ENCODE results near the gene ZNF397.

The ZNF397 gene

DNA sequence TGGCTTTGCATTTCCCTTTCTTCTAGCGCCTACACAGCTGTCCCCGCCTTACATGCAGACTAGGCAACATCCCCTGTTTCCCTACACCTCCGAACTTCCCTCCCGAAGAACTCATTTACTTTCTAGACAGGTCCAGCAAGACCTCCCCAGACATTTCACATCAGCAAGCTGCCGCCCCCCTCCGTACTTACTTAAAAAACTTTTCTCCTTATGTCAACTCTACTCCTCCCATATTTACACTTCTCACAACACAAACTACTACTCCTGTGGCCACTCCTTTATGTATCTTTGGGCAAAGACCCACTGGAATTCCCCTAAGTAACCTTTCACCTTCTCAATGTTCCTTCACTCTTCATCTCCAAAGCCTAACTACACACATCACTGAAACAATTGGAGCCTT, 20.4 kb upstream of the ZNF397 start:
- H3K4me1 ChIP-seq (ENCODE audit: control insufficient read depth, low read length) = no peaks in the 10 kb centered on the region
- H4K20me1 ChIP-seq (ENCODE audit: control insufficient read depth, insufficient read depth, low read depth, low read length) = no peaks in the 10 kb centered on the region
- no peaks in the 10 kb centered on the region for H3F3A ChIP-seq (ENCODE audit: control insufficient read depth, insufficient read depth)
- H3K27me3 ChIP-seq (ENCODE audit: control insufficient read depth, low read length) = no peaks in the 10 kb centered on the region
- TF ChIP-seq EZH2phosphoT487 (IDR thresholded peaks at IDR 0.05; ENCODE audit: borderline replicate concordance, low read length) = no peak
- TF ChIP-seq, protein P1, sequence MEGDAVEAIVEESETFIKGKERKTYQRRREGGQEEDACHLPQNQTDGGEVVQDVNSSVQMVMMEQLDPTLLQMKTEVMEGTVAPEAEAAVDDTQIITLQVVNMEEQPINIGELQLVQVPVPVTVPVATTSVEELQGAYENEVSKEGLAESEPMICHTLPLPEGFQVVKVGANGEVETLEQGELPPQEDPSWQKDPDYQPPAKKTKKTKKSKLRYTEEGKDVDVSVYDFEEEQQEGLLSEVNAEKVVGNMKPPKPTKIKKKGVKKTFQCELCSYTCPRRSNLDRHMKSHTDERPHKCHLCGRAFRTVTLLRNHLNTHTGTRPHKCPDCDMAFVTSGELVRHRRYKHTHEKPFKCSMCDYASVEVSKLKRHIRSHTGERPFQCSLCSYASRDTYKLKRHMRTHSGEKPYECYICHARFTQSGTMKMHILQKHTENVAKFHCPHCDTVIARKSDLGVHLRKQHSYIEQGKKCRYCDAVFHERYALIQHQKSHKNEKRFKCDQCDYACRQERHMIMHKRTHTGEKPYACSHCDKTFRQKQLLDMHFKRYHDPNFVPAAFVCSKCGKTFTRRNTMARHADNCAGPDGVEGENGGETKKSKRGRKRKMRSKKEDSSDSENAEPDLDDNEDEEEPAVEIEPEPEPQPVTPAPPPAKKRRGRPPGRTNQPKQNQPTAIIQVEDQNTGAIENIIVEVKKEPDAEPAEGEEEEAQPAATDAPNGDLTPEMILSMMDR (IDR thresholded peaks at IDR 0.05; ENCODE audit: low read depth, low read length, poor library complexity, severe bottlenecking) = no peak
- H3K27ac ChIP-seq (ENCODE audit: low read depth, low read length) = no peak overlapping the region
- no peaks in the 10 kb centered on the region for H3K79me2 ChIP-seq (ENCODE audit: control insufficient read depth, low read length)
- no peaks in the 10 kb centered on the region for H3K9me2 ChIP-seq (replicated peaks; ENCODE audit: control insufficient read depth, low read length)
- no peaks in the 10 kb centered on the region for H3K36me3 ChIP-seq (ENCODE audit: control insufficient read depth, low read length)
- H3K4me3 ChIP-seq (ENCODE audit: low read length) = no peak overlapping the region
- no peak overlapping the region for H3K4me2 ChIP-seq (ENCODE audit: low read length)
- no peaks in the 10 kb centered on the region for H3K9me3 ChIP-seq (ENCODE audit: control insufficient read depth, insufficient read depth, low read length)

DNA sequence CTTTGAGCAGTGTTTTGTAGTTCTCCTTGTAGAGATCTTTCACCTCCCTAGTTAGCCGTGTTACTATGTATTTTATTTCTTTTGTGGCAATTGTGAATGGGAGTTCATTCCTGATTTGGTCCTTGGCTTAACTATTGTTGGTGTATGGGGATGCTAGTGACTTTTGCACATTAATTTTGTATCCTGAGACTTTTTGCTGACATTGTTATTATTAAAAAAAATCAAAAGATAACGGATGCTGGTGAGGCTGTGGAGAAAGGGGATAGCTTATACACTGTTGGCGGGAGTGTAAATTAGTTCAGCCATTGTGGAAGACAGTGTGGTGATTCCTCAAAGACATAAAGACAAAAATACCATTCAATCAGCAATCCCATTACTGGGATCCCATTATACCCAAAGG, 17.0 kb upstream of the ZNF397 start:
- H3K9me3 ChIP-seq (ENCODE audit: control insufficient read depth, insufficient read depth, low read length) = no peaks in the 10 kb centered on the region
- H3K36me3 ChIP-seq (ENCODE audit: control insufficient read depth, low read length) = no peaks in the 10 kb centered on the region
- no peaks in the 10 kb centered on the region for H3K27me3 ChIP-seq (ENCODE audit: control insufficient read depth, low read length)
- H3K4me2 ChIP-seq (ENCODE audit: low read length) = no peak overlapping the region
- TF ChIP-seq EZH2phosphoT487 (IDR thresholded peaks at IDR 0.05; ENCODE audit: borderline replicate concordance, low read length) = no peak
- TF ChIP-seq, protein P1 (IDR thresholded peaks at IDR 0.05; ENCODE audit: low read depth, low read length, poor library complexity, severe bottlenecking) = no peak
- no peak overlapping the region for H3K4me3 ChIP-seq (ENCODE audit: low read length)
- H3K79me2 ChIP-seq (ENCODE audit: control insufficient read depth, low read length) = no peaks in the 10 kb centered on the region
- H3K27ac ChIP-seq (ENCODE audit: low read depth, low read length) = no peak overlapping the region
- H3K4me1 ChIP-seq (ENCODE audit: control insufficient read depth, low read length) = no peaks in the 10 kb centered on the region
- no peaks in the 10 kb centered on the region for H3F3A ChIP-seq (ENCODE audit: control insufficient read depth, insufficient read depth)
- H3K9me2 ChIP-seq (replicated peaks; ENCODE audit: control insufficient read depth, low read length) = no peaks in the 10 kb centered on the region
- no peaks in the 10 kb centered on the region for H4K20me1 ChIP-seq (ENCODE audit: control insufficient read depth, insufficient read depth, low read depth, low read length)

DNA sequence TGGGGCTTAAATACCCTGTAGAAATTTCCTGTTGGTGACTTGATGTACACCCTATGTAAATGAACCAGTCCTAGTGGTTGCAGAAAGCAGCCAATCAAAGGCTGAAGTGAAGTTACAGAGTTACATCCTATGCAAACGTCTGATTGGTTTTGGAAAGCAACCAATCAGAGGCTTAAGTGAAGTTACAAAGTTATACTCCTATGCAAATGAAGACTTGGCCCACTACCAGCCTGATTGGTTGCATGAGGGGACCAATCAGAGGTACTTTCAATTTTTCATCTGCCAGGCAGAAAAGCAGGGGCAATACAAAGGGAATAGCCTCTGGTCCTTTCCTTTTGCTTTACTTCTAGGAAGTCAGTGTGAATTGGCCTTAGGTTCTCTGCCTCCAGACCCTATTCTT, 13.6 kb upstream of the ZNF397 start:
- H3K36me3 ChIP-seq (ENCODE audit: control insufficient read depth, low read length) = no peaks in the 10 kb centered on the region
- no peaks in the 10 kb centered on the region for H3K79me2 ChIP-seq (ENCODE audit: control insufficient read depth, low read length)
- H3K4me2 ChIP-seq (ENCODE audit: low read length) = no peak overlapping the region
- no peaks in the 10 kb centered on the region for H3K9me2 ChIP-seq (replicated peaks; ENCODE audit: control insufficient read depth, low read length)
- H3K4me1 ChIP-seq (ENCODE audit: control insufficient read depth, low read length) = peaks cover 4% of the 10 kb centered on the region
- H3K4me3 ChIP-seq (ENCODE audit: low read length) = no peak overlapping the region
- H3K9me3 ChIP-seq (ENCODE audit: control insufficient read depth, insufficient read depth, low read length) = no peaks in the 10 kb centered on the region
- H3K27me3 ChIP-seq (ENCODE audit: control insufficient read depth, low read length) = no peaks in the 10 kb centered on the region
- TF ChIP-seq, protein P1 (IDR thresholded peaks at IDR 0.05; ENCODE audit: low read depth, low read length, poor library complexity, severe bottlenecking) = no peak
- no peak for TF ChIP-seq EZH2phosphoT487 (IDR thresholded peaks at IDR 0.05; ENCODE audit: borderline replicate concordance, low read length)
- H3K27ac ChIP-seq (ENCODE audit: low read depth, low read length) = no peak overlapping the region
- H4K20me1 ChIP-seq (ENCODE audit: control insufficient read depth, insufficient read depth, low read depth, low read length) = no peaks in the 10 kb centered on the region
- H3F3A ChIP-seq (ENCODE audit: control insufficient read depth, insufficient read depth) = no peaks in the 10 kb centered on the region

DNA sequence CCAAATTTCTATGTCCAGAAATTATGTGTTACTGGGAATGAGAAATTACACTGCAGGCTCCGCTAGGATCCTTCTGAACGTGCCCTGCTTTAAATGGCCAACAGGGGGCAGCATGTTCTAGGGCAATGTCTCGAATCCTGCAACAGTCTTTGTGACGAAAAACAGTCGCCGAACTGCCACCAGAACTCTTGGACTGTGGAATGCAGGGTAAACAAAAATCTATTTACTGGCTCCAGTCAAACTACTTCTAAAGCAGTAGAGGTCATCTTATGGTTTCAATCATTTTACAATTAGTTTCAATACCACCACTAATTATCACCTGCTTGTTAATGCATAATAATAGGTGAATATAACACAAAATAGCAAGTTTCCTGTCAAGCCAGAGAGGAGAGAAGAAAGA, 9.8 kb upstream of the ZNF397 start:
- Histone ChIP-seq H3K9me2 (replicated peaks; ENCODE audit: control insufficient read depth, low read length) (no peaks in the 10 kb centered on the region), H3K9me3 (ENCODE audit: control insufficient read depth, insufficient read depth, low read length) (no peaks in the 10 kb centered on the region), H3K4me2 (ENCODE audit: low read length) (peak overlapping the region; percentile 80), H3K4me1 (ENCODE audit: control insufficient read depth, low read length) (peaks cover 4% of the 10 kb centered on the region), H4K20me1 (ENCODE audit: control insufficient read depth, insufficient read depth, low read depth, low read length) (no peaks in the 10 kb centered on the region), H3K27me3 (ENCODE audit: control insufficient read depth, low read length) (no peaks in the 10 kb centered on the region), H3K79me2 (ENCODE audit: control insufficient read depth, low read length) (no peaks in the 10 kb centered on the region), H3F3A (ENCODE audit: control insufficient read depth, insufficient read depth) (no peaks in the 10 kb centered on the region), H3K36me3 (ENCODE audit: control insufficient read depth, low read length) (no peaks in the 10 kb centered on the region), H3K27ac (ENCODE audit: low read depth, low read length) (no peak overlapping the region), H3K4me3 (ENCODE audit: low read length) (peak overlapping the region; percentile 67)
- TF ChIP-seq EZH2phosphoT487 (IDR thresholded peaks at IDR 0.05; ENCODE audit: borderline replicate concordance, low read length) = no peak
- TF ChIP-seq, protein P1 (IDR thresholded peaks at IDR 0.05; ENCODE audit: low read depth, low read length, poor library complexity, severe bottlenecking) = peak; percentile 83

Measured in DOHH2 (cell line).